Tibial nerve (tissue), 4 donors: ENCODE data around the gene KCNK3. TPM values are rescaled to one million over a fixed set of nuclear protein-coding genes. Genes with fewer than 3 reads are reported as not detected.

Source experiments
- DNase-seq, 2 donors: peaks; one replicate each; pipeline ENCODE4 v3.0.0-alpha.2; 2019; ENCODE audit warnings: low spot score in 2 of 2
- H3K27ac ChIP-seq, 4 donors: fragments of 200-600 bp; sonication (generic) in 3 of 4; one replicate each; pipeline ENCODE4 v1.5.1; 2017 to 2019; ENCODE audit warnings: mild to moderate bottlenecking in 1 of 4
- H3K27me3 ChIP-seq, 2 donors: fragments of 200-600 bp; sonication (generic) in 1 of 2; one replicate each; pipeline versions ENCODE4 v1.5.1 to v1.6.0; 2017 to 2019
- H3K36me3 ChIP-seq, 3 donors: fragments of 200-600 bp; sonication (generic); one replicate each; pipeline ENCODE4 v1.5.1; 2018 to 2019
- H3K4me1 ChIP-seq, 4 donors: fragments of 200-600 bp; sonication (generic) in 3 of 4; one replicate each; pipeline ENCODE4 v1.5.1; 2017 to 2019
- H3K4me3 ChIP-seq, 4 donors: fragments of 200-600 bp; sonication (generic) in 3 of 4; one replicate each; pipeline ENCODE4 v1.5.1; 2017 to 2019; ENCODE audit warnings: mild to moderate bottlenecking in 1 of 4, moderate library complexity in 1 of 4
- H3K9me3 ChIP-seq, 4 donors: fragments of 200-600 bp; sonication (generic) in 3 of 4; one replicate each; pipeline ENCODE4 v1.5.1; 2017 to 2019
- CTCF ChIP-seq, 5 experiments: fragments of 200-600 bp in 3 of 5; fragments of 450-650 bp in 2 of 5; sonication (generic) in 3 of 5; IDR thresholded peaks; one replicate each; pipeline ENCODE4 v1.5.1; 2016 to 2019; ENCODE audit warnings: antibody characterized with exemption in 5 of 5, mild to moderate bottlenecking in 3 of 5, moderate library complexity in 2 of 5
- EP300 ChIP-seq, 2 donors: sonication (generic); formaldehyde crosslinking; IDR thresholded peaks; one replicate each; pipeline ENCODE4 v1.6.1; 2017; ENCODE audit warnings: antibody characterized with exemption in 2 of 2, mild to moderate bottlenecking in 1 of 2
- POLR2A ChIP-seq, 2 donors: fragments of 450-650 bp; IDR thresholded peaks; one replicate each; pipeline ENCODE4 v1.6.1; 2017; ENCODE audit warnings: antibody characterized with exemption in 2 of 2, mild to moderate bottlenecking in 2 of 2, moderate library complexity in 2 of 2
- WGBS, 2 donors: methylation state at CpG; one replicate each; pipeline ENCODE4 v1.1.5; 2018; 5-methylcytosine and 5-hydroxymethylcytosine counted together
- total RNA-seq, 4 donors: library from RNA; depleted of rRNA; stranded (reverse); fragments of >200 nt; gene quantifications; one replicate each; pipeline ENCODE4 v1.1.0, GENCODE V29; 2016

Gene KCNK3
- total RNA-seq, 4 donors from 2014 or later = 0.84 to 6.9 (median 1.7) TPM

GRCh38 chr2:26694001-26694400 lies 1.5 kb downstream of the KCNK3 start:
- Histone ChIP-seq H3K36me3 (no peaks in the 10 kb centered on the region), H3K4me3 (no peak overlapping the region), H3K27ac (no peak overlapping the region), H3K9me3 (no peaks in the 10 kb centered on the region), H3K27me3 (peaks cover 0 to 87% of the 10 kb centered on the region in 2 donors), H3K4me1 (peaks cover 0 to 18% (median 9%) of the 10 kb centered on the region in 4 donors)
- WGBS, 2 donors = 54 to 64% methylated on average over 7 of the region's 7 CpGs
- no peak for TF ChIP-seq CTCF (IDR thresholded peaks at IDR 0.05)
- TF ChIP-seq EP300 (IDR thresholded peaks at IDR 0.05) = no peak
- no peak for TF ChIP-seq POLR2A (IDR thresholded peaks at IDR 0.05)
- no peak for DNase-seq

GRCh38 chr2:26696351-26696816 lies 3.9 kb downstream of the KCNK3 start:
- peaks cover 0 to 18% (median 9%) of the 10 kb centered on the region in 4 donors for H3K4me1 ChIP-seq
- no peak overlapping the region for H3K4me3 ChIP-seq
- H3K36me3 ChIP-seq = no peaks in the 10 kb centered on the region
- peaks cover 0 to 85% of the 10 kb centered on the region in 2 donors for H3K27me3 ChIP-seq
- no peak for DNase-seq
- no peak for TF ChIP-seq EP300 (IDR thresholded peaks at IDR 0.05)
- TF ChIP-seq POLR2A (IDR thresholded peaks at IDR 0.05) = no peak
- TF ChIP-seq CTCF (IDR thresholded peaks at IDR 0.05) = no peak
- H3K27ac ChIP-seq = no peak overlapping the region
- 32 to 33% methylated on average over 3 of the region's 3 CpGs for WGBS, 2 donors
- H3K9me3 ChIP-seq = no peaks in the 10 kb centered on the region

- Histone ChIP-seq H3K4me3 (no peak overlapping the region), H3K9me3 (no peaks in the 10 kb centered on the region), H3K36me3 (no peaks in the 10 kb centered on the region), H3K4me1 (peaks cover 0 to 11% (median 9%) of the 10 kb centered on the region in 4 donors), H3K27me3 (peaks cover 0 to 78% of the 10 kb centered on the region in 2 donors), H3K27ac (no peak overlapping the region)
- WGBS, 2 donors = 76 to 85% methylated on average over 10 of the region's 10 CpGs
- DNase-seq = no peak
- TF ChIP-seq POLR2A (IDR thresholded peaks at IDR 0.05) (no peak), CTCF (IDR thresholded peaks at IDR 0.05) (no peak), EP300 (IDR thresholded peaks at IDR 0.05) (no peak)
These were observed 4.9 kb downstream of the KCNK3 start for GRCh38 chr2:26697425-26697824.

- H3K36me3 ChIP-seq = no peaks in the 10 kb centered on the region
- H3K4me3 ChIP-seq = no peak overlapping the region
- no peaks in the 10 kb centered on the region for H3K4me1 ChIP-seq
- H3K27ac ChIP-seq = no peak overlapping the region
- no peak for DNase-seq
- H3K9me3 ChIP-seq = no peaks in the 10 kb centered on the region
- no peak for TF ChIP-seq CTCF (IDR thresholded peaks at IDR 0.05)
- no peak for TF ChIP-seq EP300 (IDR thresholded peaks at IDR 0.05)
- TF ChIP-seq POLR2A (IDR thresholded peaks at IDR 0.05) = no peak
- H3K27me3 ChIP-seq = peaks cover 0 to 63% of the 10 kb centered on the region in 2 donors
- WGBS, 2 donors = 54 to 60% methylated on average over 6 of the region's 6 CpGs
These were observed 6.8 kb downstream of the KCNK3 start for GRCh38 chr2:26699295-26699694.

GRCh38 chr2:26700078-26700477 lies 7.6 kb downstream of the KCNK3 start:
- WGBS, 2 donors = 20 to 35% methylated on average over 1 to 4 of the region's 4 CpGs
- Histone ChIP-seq H3K27me3 (peaks cover 0 to 55% of the 10 kb centered on the region in 2 donors), H3K4me1 (no peaks in the 10 kb centered on the region), H3K36me3 (no peaks in the 10 kb centered on the region), H3K27ac (no peak overlapping the region), H3K9me3 (no peaks in the 10 kb centered on the region), H3K4me3 (no peak overlapping the region)
- DNase-seq = no peak
- TF ChIP-seq CTCF (IDR thresholded peaks at IDR 0.05) (no peak), POLR2A (IDR thresholded peaks at IDR 0.05) (no peak), EP300 (IDR thresholded peaks at IDR 0.05) (no peak)
